Posterior cingulate gyrus (tissue), 11 donors: Measurements from ENCODE around the gene RASGEF1B.

Experiments
- DNase-seq, 10 donors: peaks; one replicate each; pipeline versions ENCODE4 v3.0.0 to v3.0.0-alpha.2; 2020 to 2021; ENCODE audit warnings: mixed read lengths in 3 of 10
- intact Hi-C: fragments of 100-400 bp; cut with DNase I; formaldehyde crosslinking; loops from one replicate; pipeline ENCODE4 v1.15.1; 2023

The RASGEF1B gene

GRCh38 chr4:81442484-81443085, 29.1 kb downstream of the RASGEF1B start:
- DNase-seq = no peak
- intact Hi-C loops = no loop called here

DNA sequence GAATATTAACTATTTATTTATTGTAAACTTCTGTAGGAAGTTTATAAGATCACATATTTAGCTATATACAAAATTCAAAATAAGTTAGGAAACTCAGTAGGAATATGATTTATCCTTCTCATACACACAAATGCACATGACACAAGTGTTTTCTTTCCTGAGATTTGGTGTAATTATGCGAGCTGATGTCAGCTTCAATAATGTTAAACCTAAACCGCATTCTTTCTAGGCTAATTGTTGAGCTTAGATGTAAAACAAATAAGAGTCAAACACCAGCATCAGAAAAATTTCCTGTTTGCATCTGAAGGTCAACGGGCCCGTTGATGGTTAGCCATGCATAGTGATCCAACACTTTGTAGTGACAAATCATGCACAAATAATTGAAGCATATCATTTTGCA, 30.8 kb downstream of the RASGEF1B start:
- intact Hi-C loops = no loop called here
- no peak for DNase-seq

- intact Hi-C loops = no loop called here
- no peak for DNase-seq
Measured at GRCh38 chr4:81436941-81437574, 34.6 kb downstream of the RASGEF1B start.

DNA sequence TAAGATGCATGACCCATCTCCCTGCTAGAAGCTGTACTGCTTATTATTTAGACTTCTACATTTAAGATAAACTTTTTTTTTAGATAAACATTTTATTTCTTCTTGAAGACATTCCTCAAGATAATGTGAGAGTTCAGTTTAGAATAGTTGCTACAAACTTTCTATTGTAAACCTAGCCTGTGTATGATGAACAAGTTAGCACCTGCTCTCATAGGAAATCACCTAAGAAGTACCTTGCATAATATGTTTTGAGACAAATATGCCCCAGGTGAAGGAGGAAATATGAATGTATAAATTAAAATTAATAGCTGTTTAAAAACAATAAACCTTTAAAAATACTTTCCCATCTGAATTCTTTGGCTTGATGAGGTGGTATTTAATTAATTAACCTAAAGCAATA, 35.6 kb downstream of the RASGEF1B start:
- intact Hi-C loops = no loop called here
- DNase-seq = no peak

DNA sequence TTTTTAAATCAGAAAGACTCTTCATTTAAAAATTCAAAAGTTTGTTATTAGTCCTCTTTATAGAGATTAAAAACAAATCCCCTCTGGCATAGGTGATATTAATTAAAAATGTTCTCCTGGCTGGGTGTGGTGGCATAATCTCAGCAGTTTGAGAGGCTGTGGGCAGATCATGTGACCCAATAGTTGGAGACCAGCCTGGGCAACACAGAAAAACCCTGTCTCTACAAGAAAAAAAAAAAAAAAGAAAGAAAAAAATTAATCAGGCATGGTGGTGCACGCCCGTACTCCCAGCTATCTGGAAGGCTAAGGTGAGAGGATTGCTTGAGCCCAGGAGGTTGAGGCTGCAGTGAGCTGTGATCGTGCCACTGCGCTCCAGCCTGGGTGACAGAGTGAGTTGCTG, 38.9 kb downstream of the RASGEF1B start:
- peak in 1 of 10 donors; percentile 54 for DNase-seq

GRCh38 chr4:81431971-81432370, 39.7 kb downstream of the RASGEF1B start:
- intact Hi-C loops = no loop called here
- DNase-seq = no peak

More for the DNA sequence above, 38.9 kb downstream of the RASGEF1B start:
- intact Hi-C loops = no loop called here

DNA sequence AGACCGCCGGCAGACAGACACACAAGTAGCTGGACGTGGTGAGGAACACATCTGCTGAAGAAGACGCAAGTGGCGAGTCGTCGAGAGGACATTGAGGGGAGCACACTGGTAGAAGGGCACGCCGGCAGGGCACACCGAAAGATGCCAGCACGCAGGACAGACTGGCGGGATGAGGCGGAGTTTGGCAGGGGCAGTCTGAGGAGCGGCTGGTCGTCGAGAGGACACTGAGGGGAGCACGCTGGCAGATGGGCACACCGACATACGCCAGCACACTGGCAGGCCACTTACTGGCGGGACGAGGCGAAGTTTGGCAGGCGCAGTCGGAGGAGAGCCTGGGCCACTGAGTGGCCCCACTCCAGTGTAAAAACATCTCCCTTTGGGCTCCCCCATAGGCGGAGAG, 42.1 kb downstream of the RASGEF1B start:
- intact Hi-C loops = loop anchor here (5.0 kb wide), 1 partner anchor 38 kb away; no protein-coding TSS in a partner anchor

DNA sequence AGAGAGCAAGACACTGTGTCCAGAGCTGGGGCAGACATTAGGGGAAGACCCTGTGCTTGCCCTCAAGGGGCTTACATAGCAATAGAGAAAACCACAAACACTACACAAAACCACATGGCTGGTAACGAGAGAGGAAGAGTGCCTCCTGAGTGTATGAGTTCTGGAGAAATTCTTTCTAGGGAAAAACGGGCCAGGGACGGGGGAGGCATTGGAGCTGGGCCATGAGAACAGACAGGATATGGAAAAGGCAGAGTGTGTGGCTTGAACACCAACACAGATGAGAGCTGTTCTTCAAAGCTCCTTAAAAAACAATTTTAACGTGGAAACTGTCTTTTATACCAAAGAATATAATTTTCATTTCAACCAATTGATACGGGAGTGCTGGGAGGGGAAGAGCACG, 42.7 kb downstream of the RASGEF1B start:
- intact Hi-C loops = loop anchor here (5.0 kb wide), 1 partner anchor 38 kb away; no protein-coding TSS in a partner anchor
- peak in 4 of 10 donors; percentile 27 to 84 (median 64) for DNase-seq

More for the DNA sequence above, 42.1 kb downstream of the RASGEF1B start:
- DNase-seq = peak in 3 of 10 donors; percentile 63 to 86 (median 77)

GRCh38 chr4:81428002-81428401, 43.7 kb downstream of the RASGEF1B start:
- intact Hi-C loops = loop anchor here (5.0 kb wide), 1 partner anchor 39 kb away; no protein-coding TSS in a partner anchor
- no peak for DNase-seq

GRCh38 chr4:81427344-81427821, 44.3 kb downstream of the RASGEF1B start:
- peak in 1 of 10 donors; percentile 73 for DNase-seq
- intact Hi-C loops = loop anchor here (5.0 kb wide), 1 partner anchor 40 kb away; no protein-coding TSS in a partner anchor

- DNase-seq = no peak
- intact Hi-C loops = loop anchor here (5.0 kb wide), 1 partner anchor 40 kb away; no protein-coding TSS in a partner anchor
Measured at GRCh38 chr4:81426770-81427289, 44.9 kb downstream of the RASGEF1B start.

- DNase-seq = peak in 2 of 10 donors; percentile 22 to 83
- intact Hi-C loops = loop anchor here (5.0 kb wide), 1 partner anchor 42 kb away; no protein-coding TSS in a partner anchor
Measured at GRCh38 chr4:81424816-81425755, 46.6 kb downstream of the RASGEF1B start.

DNA sequence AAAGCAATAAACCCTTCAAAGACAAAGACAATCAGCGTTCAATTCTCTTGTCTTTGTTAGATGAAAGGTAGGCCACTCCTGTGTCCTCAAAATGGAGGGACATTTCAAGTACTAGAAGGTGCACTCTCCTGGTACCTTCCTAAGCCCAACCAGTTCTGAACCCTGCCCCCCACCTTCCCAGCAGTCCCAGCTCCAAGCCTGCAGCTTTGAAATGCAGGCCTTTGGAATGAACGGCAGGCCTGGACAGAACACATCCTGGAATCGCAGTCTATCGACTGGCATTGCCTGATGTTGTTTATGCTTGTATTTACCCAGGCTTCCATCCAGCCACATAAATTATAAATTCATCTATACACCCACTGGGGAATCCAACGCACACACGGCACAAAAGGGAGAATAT, 47.4 kb downstream of the RASGEF1B start:
- intact Hi-C loops = no loop called here
- no peak for DNase-seq

GRCh38 chr4:81422595-81422994, 49.1 kb downstream of the RASGEF1B start:
- intact Hi-C loops = no loop called here
- no peak for DNase-seq

GRCh38 chr4:81421346-81422218, 50.1 kb downstream of the RASGEF1B start:
- DNase-seq = no peak
- intact Hi-C loops = no loop called here

- intact Hi-C loops = no loop called here
- no peak for DNase-seq
Measured at GRCh38 chr4:81418572-81418971, 53.1 kb downstream of the RASGEF1B start.

DNA sequence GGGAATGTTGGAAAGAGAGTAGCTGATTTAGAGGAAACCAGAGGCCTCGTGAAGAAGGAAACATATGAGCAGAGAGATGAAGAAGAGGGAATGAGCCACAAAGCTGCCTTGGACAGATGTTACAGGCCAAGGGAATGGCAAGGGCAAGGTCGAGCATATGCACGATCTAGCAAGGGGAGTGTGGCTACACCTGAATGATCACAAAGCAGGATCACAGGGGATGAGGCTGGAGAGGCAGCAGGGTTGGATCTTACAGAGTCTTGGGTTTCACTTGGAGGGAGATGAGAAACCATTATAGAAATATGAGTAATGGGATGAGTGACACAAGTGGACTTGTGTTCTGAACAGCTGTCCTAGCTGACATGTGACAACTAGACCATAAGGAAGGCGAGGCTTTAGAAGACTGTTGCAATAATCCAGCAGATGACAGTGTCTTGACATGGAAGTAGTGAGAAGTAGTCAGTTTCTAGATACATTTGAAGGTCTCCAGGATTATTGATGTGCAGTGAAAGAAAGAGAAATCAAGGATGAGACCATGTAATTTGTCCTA, 58.7 kb downstream of the RASGEF1B start:
- no peak for DNase-seq
- intact Hi-C loops = no loop called here

GRCh38 chr4:81410680-81411079, 61.0 kb downstream of the RASGEF1B start:
- no peak for DNase-seq
- intact Hi-C loops = no loop called here

DNA sequence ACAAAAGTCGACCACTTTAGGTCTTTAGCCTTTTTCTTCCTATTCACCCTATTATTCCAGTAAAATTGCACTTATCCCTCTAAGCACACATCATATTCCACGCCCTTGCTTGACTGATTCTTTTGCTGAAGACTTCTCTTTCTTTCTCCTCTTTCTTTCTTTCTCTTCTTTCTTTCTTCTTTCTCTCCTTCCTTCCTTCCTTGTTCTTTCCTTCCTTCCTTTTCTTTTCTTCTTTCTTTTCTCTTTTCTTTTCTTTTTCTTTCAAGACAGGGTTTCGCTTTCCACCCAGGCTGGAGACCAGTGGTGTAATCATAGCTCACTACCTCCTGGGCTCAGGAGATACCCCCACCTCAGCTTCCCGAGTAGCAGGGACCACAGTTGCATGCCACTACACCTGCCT, 61.9 kb downstream of the RASGEF1B start:
- intact Hi-C loops = no loop called here
- no peak for DNase-seq
